GM08714 (cell line): Measurements from ENCODE around the gene BTBD9.

Experiments
- H3K4me3 ChIP-seq: fragments of 200-500 bp; sonication (Bioruptor generic); 2 replicates; pipeline ENCODE4 v1.5.1; 2014; ENCODE audit warnings: mild to moderate bottlenecking, low read length, inconsistent platforms
- ZNF274 ChIP-seq: IDR thresholded peaks from 2 replicates; pipeline ENCODE4 v1.6.1; 2012; ENCODE audit warnings: mild to moderate bottlenecking, low read depth, low read length

BTBD9 gene

DNA sequence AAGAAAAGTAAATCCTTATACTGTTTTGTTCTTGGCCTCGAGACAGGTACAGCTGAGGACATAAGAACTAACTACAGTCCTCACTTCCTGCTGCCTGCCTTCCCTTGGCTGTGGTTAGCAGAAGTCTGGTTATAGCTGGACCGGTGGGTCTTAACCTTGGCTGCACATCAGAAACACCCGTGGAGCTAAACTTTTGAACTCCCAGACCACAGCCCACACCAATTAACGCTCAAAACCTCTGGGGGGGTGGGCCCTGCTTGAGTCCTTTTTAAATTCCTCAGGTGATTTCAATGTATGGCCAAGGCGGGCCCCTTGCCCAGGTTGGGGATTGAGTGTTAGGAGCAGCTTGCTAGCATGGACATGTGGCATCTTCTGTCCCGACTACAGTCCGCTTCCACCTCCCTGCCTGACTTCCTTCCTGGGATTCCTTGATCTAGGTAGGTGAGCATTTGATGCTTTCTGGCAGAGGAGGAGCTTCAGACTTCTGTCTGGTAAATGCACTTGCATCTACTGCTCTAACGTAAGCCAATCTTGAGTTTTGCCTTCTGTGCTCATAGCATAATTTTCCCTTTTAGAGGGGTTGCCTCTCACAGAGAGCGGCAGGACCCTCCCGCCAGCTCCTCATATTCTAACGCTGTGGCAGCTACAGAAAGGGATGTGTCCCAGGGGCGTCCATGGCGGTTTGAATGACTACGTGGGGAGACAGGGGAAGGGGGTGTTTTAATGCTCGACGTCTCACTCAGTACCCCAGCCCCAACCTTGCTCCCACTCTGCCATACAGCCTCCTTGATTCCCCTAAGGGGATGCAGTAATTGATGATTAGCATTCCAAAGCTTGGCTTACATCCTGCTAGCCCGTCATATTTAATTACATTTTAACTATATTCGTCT lies 430.1 kb downstream of the BTBD9 start:
- H3K4me3 ChIP-seq: no peak overlapping the region
- TF ChIP-seq ZNF274: no peak

GRCh38 chr6:38208028-38208427 lies 431.7 kb downstream of the BTBD9 start:
- no peak for TF ChIP-seq ZNF274
- no peak overlapping the region for H3K4me3 ChIP-seq

DNA sequence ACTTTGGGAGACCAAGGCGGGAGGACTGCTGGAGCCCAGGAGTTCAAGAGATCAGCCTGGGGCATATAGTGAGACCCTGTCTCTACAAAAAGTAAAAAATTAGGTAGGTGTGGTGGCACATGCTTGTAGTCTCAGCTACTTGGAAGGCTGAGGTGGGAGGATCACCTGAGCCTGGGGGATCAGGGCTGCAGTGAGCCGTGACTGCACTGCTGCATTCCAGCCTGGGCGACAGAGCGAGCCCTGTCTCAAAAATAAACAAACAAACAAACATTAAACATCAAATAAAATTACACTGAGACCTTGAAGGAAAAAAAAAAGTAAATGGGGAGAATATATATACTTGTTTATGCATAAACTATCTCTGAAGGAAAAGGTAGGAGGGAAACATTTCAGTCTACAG lies 432.4 kb downstream of the BTBD9 start:
- no peak for TF ChIP-seq ZNF274
- no peak overlapping the region for H3K4me3 ChIP-seq

GRCh38 chr6:38198219-38198618 lies 441.5 kb downstream of the BTBD9 start:
- no peak overlapping the region for H3K4me3 ChIP-seq
- no peak for TF ChIP-seq ZNF274

DNA sequence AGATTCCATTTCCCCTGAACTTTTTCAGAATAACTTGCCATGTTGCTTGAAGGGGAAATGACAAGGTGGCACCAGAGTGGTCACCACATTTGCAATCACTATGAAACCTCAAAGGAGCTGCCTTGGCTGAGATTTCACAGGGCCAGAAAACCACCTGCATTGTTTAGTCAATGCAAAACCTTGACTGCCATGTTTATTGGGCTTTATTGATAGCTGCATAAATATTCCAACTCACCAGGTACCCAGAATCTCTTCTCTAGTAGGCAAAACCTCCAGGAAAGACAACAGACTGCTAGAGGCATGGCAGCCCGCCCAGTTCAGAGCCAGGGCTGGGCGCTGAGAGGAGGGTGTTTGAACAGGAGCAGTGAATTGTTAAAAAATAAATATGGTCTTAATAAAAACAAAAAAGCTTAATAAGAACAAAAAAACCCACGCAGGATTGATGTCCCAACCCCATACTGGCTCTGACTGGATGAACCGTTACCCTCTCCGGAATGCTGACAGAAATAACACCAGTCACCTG lies 444.6 kb downstream of the BTBD9 start:
- no peak for TF ChIP-seq ZNF274
- no peak overlapping the region for H3K4me3 ChIP-seq

- TF ChIP-seq ZNF274: no peak
- no peak overlapping the region for H3K4me3 ChIP-seq
Observed at GRCh38 chr6:38194589-38194988, 445.1 kb downstream of the BTBD9 start.

GRCh38 chr6:38194282-38194572 lies 445.5 kb downstream of the BTBD9 start:
- no peak overlapping the region for H3K4me3 ChIP-seq
- no peak for TF ChIP-seq ZNF274

GRCh38 chr6:38193481-38194281 lies 446.0 kb downstream of the BTBD9 start:
- no peak overlapping the region for H3K4me3 ChIP-seq
- no peak for TF ChIP-seq ZNF274

DNA sequence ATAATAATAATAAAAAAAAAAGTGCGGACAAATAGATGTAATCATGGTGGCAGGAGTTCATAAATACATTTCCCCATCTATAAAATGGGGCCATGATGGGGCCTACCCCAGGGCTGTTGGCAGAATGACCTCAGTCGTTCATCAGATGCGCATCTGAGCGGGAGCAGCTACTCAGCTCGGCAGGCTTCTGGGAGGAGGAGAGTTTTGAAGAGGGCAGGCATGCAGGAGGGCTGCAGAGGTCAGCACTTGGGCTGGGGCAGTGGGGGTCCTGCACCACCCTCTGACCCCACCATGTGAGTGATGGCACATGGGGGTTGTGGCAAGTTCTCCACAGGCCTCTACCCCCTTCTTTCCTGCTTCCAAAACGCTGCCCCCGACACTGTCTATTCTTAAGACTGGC lies 446.7 kb downstream of the BTBD9 start:
- H3K4me3 ChIP-seq: no peak overlapping the region
- no peak for TF ChIP-seq ZNF274

DNA sequence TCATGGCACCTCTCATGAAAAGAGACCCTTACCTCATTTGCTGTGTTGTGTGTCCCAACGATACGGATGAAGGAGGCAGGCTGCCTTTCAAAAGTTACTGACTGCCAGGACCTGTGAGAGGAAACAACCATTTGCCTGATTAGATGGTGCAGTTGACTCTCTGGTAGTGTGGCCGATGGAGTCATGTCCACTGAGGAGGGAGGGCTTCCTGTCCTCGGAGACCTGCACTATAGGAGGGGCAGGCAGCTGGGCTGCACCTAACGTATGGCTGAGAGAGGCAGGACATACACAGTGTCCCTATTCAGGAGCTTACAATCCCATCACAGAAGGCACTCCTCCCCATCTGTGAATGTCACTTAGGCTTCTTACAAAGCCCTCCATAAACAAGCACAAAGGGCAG lies 447.2 kb downstream of the BTBD9 start:
- TF ChIP-seq ZNF274: no peak
- no peak overlapping the region for H3K4me3 ChIP-seq

DNA sequence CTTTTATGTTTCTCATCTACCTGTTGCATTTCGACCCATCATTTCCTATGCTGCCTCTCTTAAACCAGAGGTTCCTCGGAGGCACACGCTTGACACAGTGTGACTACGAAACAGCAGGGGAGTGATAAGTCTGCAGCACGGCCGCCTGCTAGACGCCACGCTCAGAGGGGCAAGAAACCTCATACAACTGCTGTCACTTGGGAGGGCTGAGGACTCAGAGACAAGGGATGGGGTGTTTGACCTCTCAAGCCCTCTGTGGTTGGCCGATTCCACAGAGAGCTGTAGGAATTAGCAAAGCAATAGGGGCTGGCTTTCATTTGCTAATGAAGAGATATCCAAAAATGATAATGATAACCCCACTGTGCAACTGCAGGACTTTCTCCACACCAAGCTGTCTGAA lies 447.7 kb downstream of the BTBD9 start:
- H3K4me3 ChIP-seq: no peak overlapping the region
- TF ChIP-seq ZNF274: no peak

GRCh38 chr6:38191418-38191817 lies 448.3 kb downstream of the BTBD9 start:
- H3K4me3 ChIP-seq: no peak overlapping the region
- no peak for TF ChIP-seq ZNF274

DNA sequence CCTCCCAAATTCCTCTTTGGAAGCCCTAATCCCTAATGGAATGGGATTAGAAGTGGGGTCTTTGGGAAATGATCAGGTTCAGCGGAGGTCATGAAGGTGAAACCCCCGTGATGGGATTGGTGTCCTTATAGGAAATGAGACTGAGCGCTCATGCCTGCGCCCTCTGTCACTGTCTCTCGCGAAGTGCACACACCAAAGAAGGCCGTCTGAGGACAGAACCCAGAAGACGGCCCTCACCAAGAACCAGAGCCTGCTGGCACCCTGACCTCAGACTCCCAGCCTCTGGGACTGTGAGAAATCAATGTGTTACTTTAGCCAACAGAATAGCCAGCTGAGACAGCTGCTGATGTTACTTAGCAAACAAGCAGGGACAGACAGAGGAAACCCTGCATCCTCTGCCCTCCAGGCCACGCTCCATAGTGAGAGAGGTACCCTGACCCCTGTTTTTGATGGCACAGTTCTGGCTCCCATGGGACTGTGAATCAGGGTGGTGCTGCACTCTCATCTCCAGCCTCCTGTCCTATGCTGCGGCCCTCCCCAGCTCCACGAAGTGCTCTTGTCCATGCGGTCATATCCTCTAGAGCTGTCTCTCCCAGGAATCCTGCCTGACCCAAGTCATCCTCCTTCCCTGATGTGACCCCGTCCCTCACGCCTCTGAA lies 450.9 kb downstream of the BTBD9 start:
- TF ChIP-seq ZNF274: no peak

GRCh38 chr6:38187811-38188590 lies 451.7 kb downstream of the BTBD9 start:
- H3K4me3 ChIP-seq: no peak overlapping the region
- TF ChIP-seq ZNF274: no peak

More for the DNA sequence above, 450.9 kb downstream of the BTBD9 start:
- H3K4me3 ChIP-seq: no peak overlapping the region
